Measurements from ENCODE around the gene TBX2. TPM values are rescaled to one million over a fixed set of nuclear protein-coding genes. Genes with fewer than 3 reads are reported as not detected.

Gene TBX2
- total and polyA plus RNA-seq, 2 experiments from 2014 or later, result 19.6 to 27.5 TPM

DNA sequence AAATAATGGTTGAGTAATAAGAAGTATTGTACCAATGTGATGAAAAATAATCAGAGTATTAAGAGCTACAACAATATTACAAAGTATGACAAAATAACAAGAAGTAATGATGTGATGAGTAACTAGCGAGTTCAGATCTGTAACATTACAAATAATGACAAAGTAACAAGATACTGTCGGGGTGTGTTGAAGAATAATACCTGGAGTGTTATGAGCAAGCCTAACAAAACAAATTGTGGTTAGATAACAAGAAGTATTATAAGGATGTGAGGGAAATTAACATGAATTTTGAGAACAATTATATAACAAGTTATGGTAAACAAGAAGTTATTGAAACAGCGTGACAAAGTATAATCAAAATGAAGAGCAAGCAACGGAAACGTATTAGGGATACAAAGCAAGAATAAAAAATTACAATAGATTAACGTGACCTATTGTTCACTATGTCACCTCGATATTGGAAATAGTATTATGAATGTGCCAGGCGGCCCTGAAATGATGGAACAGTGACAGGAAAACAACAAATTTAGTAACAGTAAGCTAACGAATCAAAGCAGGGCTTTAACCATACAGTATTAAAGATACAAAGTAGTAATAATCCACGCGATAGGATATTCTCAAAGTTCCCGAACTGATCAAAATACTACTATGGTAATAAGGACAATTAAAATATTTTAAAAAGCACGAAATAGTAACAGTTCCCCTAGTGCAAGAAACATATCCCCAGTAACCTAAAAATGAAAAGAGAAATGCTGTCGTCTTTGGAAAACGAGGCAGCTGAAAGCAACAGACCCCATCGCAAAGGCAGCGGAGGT lies 54.1 kb downstream of the TBX2 start:
- Histone ChIP-seq H3K9me2 (replicated peaks; ENCODE audit: insufficient read depth) (no peaks in the 10 kb centered on the region), H3K9me3 (ENCODE audit: low read depth) (no peaks in the 10 kb centered on the region), H3K4me1 (ENCODE audit: insufficient read depth) (peaks cover 29% of the 10 kb centered on the region), H3K4me3 (peak overlapping the region; percentile 18), H3K4me2 (peak overlapping the region; percentile 90), H3K79me2 (peaks cover 79% of the 10 kb centered on the region), H3K36me3 (replicated peaks; ENCODE audit: insufficient read depth, low read depth) (no peaks in the 10 kb centered on the region), H3K27ac (peak overlapping the region; percentile 98), H4K20me1 (ENCODE audit: insufficient read depth, poor library complexity, severe bottlenecking) (no peaks in the 10 kb centered on the region), H3K27me3 (peaks cover 43% of the 10 kb centered on the region), H2AFZ (no peak overlapping the region)
- no peak for DNase-seq (ENCODE audit: low spot score)
- WGBS (ENCODE audit: low lambda C conversion rate, missing lambda C conversion rate), result 27% methylated on average over 17 of the region's 17 CpGs
- TF ChIP-seq EZH2 (IDR thresholded peaks at IDR 0.05; ENCODE audit: borderline replicate concordance) (peak; percentile 24), EZH2phosphoT487 (IDR thresholded peaks at IDR 0.05; ENCODE audit: low read depth, severe bottlenecking, unreplicated experiment) (peak; percentile 34)
- TF ChIP-seq, protein P1, sequence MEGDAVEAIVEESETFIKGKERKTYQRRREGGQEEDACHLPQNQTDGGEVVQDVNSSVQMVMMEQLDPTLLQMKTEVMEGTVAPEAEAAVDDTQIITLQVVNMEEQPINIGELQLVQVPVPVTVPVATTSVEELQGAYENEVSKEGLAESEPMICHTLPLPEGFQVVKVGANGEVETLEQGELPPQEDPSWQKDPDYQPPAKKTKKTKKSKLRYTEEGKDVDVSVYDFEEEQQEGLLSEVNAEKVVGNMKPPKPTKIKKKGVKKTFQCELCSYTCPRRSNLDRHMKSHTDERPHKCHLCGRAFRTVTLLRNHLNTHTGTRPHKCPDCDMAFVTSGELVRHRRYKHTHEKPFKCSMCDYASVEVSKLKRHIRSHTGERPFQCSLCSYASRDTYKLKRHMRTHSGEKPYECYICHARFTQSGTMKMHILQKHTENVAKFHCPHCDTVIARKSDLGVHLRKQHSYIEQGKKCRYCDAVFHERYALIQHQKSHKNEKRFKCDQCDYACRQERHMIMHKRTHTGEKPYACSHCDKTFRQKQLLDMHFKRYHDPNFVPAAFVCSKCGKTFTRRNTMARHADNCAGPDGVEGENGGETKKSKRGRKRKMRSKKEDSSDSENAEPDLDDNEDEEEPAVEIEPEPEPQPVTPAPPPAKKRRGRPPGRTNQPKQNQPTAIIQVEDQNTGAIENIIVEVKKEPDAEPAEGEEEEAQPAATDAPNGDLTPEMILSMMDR (IDR thresholded peaks at IDR 0.05; ENCODE audit: poor library complexity), result no peak

DNA sequence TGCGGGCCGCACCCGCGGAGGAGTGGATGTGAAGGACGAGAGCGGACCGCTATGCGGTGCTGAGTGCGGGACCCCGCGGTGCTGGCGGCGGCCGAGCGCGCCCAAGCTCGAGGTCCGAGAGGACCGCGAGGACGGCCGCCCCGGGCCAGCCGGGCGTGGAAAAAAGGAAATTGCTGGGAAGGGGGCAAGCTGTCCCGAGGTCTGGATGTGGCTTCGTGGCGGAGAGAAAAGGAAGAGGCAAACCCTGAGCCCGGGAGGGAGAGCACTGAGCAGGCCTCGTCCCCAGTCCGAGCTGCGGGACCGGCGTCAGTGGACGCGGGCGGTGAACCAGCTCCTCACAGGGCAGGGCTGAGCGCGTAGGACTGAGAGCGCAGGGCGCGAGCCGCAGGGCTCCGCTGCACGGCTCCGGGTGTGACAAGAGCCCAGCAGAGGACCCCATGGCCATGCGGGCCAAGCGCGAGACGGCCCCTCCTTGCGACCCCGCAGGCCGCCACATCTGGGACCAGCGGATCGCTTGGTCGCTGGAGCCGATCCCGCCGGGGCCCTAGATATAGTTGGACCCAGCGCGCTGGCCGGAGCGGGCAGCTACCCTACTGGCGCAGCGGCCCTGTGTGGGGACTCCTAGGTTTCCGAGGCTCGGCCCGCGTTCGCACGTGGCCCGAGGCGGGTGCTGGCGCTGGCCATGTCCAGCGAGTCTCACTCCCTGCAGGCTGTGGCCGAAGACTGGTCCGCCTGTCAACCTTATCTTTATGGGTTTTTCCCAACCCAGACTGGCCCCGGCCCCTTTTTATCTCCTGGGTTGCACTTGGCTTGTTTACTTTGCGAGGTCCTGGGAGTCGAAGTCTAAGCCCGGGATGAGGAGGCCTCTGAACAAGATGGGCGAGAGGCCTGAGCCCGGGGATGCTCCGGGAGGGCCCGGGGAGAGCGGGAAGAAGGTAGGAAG lies 55.0 kb downstream of the TBX2 start:
- Histone ChIP-seq H3K9me3 (ENCODE audit: low read depth) (no peaks in the 10 kb centered on the region), H3K4me2 (peak overlapping the region; percentile 90), H4K20me1 (ENCODE audit: insufficient read depth, poor library complexity, severe bottlenecking) (no peaks in the 10 kb centered on the region), H3K27ac (peak overlapping the region; percentile 98), H2AFZ (no peak overlapping the region), H3K4me1 (ENCODE audit: insufficient read depth) (peaks cover 38% of the 10 kb centered on the region), H3K36me3 (replicated peaks; ENCODE audit: insufficient read depth, low read depth) (no peaks in the 10 kb centered on the region), H3K9me2 (replicated peaks; ENCODE audit: insufficient read depth) (no peaks in the 10 kb centered on the region), H3K79me2 (peaks cover 80% of the 10 kb centered on the region), H3K27me3 (peaks cover 43% of the 10 kb centered on the region), H3K4me3 (peak overlapping the region; percentile 18)
- WGBS (ENCODE audit: low lambda C conversion rate, missing lambda C conversion rate), result 5% methylated on average over 86 of the region's 86 CpGs
- peak; percentile 84 for DNase-seq (ENCODE audit: low spot score)
- TF ChIP-seq, protein P1 (IDR thresholded peaks at IDR 0.05; ENCODE audit: poor library complexity), result no peak
- no peak for TF ChIP-seq EZH2 (IDR thresholded peaks at IDR 0.05; ENCODE audit: borderline replicate concordance)
- peak; percentile 81 for TF ChIP-seq EZH2phosphoT487 (IDR thresholded peaks at IDR 0.05; ENCODE audit: low read depth, severe bottlenecking, unreplicated experiment)

DNA sequence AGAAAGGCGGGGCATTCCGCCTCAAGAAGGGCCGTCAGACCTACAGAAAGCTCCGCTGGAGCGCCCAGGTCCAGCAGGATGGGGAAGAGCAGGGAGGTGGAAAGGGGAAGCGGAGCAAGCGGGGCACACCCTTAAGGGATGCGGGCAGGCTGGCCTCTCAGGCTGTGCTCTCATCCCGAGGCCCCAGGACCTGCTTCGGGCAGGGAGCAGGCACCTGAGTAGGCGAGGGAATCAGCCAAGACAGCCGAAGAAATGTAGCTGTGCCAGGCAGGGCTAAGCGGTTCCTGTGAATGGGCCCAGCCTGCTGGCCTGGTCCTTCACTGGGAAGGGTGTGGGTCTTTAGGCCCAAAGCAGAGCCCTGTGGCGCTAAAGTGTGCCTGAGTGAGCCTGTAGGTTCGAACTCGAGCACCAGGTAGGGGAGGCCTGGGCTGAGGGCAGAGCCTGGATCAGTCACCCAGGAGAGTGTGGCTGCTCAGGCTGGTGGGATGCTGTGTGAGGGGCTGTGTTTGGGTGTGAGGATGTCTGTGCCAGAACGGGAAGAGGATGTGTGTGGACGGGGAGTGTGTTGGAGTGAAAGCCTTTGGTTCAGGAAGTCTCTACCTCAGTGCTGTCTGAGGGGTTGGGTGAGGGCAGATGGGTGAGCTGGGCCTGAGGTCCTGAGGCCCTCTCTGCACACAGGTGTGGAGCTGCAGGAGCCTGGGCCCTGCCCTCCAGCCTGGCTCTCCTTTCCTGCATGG lies 55.8 kb downstream of the TBX2 start:
- Histone ChIP-seq H3K4me1 (ENCODE audit: insufficient read depth) (peaks cover 46% of the 10 kb centered on the region), H3K4me2 (peak overlapping the region; percentile 90), H4K20me1 (ENCODE audit: insufficient read depth, poor library complexity, severe bottlenecking) (no peaks in the 10 kb centered on the region), H2AFZ (no peak overlapping the region), H3K36me3 (replicated peaks; ENCODE audit: insufficient read depth, low read depth) (no peaks in the 10 kb centered on the region), H3K27me3 (peaks cover 47% of the 10 kb centered on the region), H3K79me2 (peaks cover 84% of the 10 kb centered on the region), H3K9me3 (ENCODE audit: low read depth) (no peaks in the 10 kb centered on the region), H3K9me2 (replicated peaks; ENCODE audit: insufficient read depth) (no peaks in the 10 kb centered on the region), H3K4me3 (peak overlapping the region; percentile 18), H3K27ac (peak overlapping the region; percentile 98)
- TF ChIP-seq, protein P1 (IDR thresholded peaks at IDR 0.05; ENCODE audit: poor library complexity), result no peak
- TF ChIP-seq EZH2 (IDR thresholded peaks at IDR 0.05; ENCODE audit: borderline replicate concordance) (no peak), EZH2phosphoT487 (IDR thresholded peaks at IDR 0.05; ENCODE audit: low read depth, severe bottlenecking, unreplicated experiment) (no peak)
- DNase-seq (ENCODE audit: low spot score), result no peak
- 26% methylated on average over 17 of the region's 18 CpGs for WGBS (ENCODE audit: low lambda C conversion rate, missing lambda C conversion rate)
